Adipocyte (in vitro differentiated cells): ENCODE measurements around the gene ARHGEF25.

ENCODE experiments used
- DNase-seq: peaks from one replicate; pipeline ENCODE4 v3.0.0-alpha.2; 2015; ENCODE audit warnings: low read depth
- H3K27me3 ChIP-seq: replicated peaks from 2 replicates; pipeline ENCODE4 v1.7.0; 2013; ENCODE audit warnings: mild to moderate bottlenecking, low read length, moderate library complexity; ENCODE audit not compliant: control insufficient read depth, insufficient read depth
- H3K36me3 ChIP-seq: 2 replicates; pipeline ENCODE4 v1.7.0; 2013; ENCODE audit warnings: low read length, mild to moderate bottlenecking, moderate library complexity; ENCODE audit not compliant: control insufficient read depth, insufficient read depth, severe bottlenecking
- H3K4me1 ChIP-seq: 2 replicates; pipeline ENCODE4 v1.7.0; 2013; ENCODE audit warnings: mild to moderate bottlenecking, low read length, moderate library complexity; ENCODE audit not compliant: control insufficient read depth, insufficient read depth
- H3K4me3 ChIP-seq: 2 replicates; pipeline ENCODE4 v1.7.0; 2013; ENCODE audit warnings: mild to moderate bottlenecking, low read length, moderate library complexity
- H3K9ac ChIP-seq: 2 replicates; pipeline ENCODE4 v1.7.0; 2013; ENCODE audit warnings: mild to moderate bottlenecking, low read length, moderate library complexity
- H3K9me3 ChIP-seq: 2 replicates; pipeline ENCODE4 v1.7.0; 2013; ENCODE audit warnings: mild to moderate bottlenecking, low read length, moderate library complexity; ENCODE audit not compliant: control insufficient read depth

Gene ARHGEF25

GRCh38 chr12:57619434-57620244, 8.4 kb downstream of the ARHGEF25 start:
- no peak overlapping the region for H3K4me3 ChIP-seq
- no peak for DNase-seq

GRCh38 chr12:57620245-57620935, 9.2 kb downstream of the ARHGEF25 start:
- no peak overlapping the region for H3K9ac ChIP-seq
- H3K27me3 ChIP-seq, result peaks cover 68% of the 10 kb centered on the region
- no peak overlapping the region for H3K4me3 ChIP-seq
- DNase-seq, result no peak
- H3K36me3 ChIP-seq, result no peaks in the 10 kb centered on the region
- H3K4me1 ChIP-seq, result peaks cover 9% of the 10 kb centered on the region
- no peaks in the 10 kb centered on the region for H3K9me3 ChIP-seq

More at GRCh38 chr12:57619434-57620244, 8.4 kb downstream of the ARHGEF25 start:
- no peaks in the 10 kb centered on the region for H3K9me3 ChIP-seq
- no peak overlapping the region for H3K9ac ChIP-seq
- H3K36me3 ChIP-seq, result no peaks in the 10 kb centered on the region
- H3K4me1 ChIP-seq, result peaks cover 9% of the 10 kb centered on the region
- H3K27me3 ChIP-seq, result peaks cover 61% of the 10 kb centered on the region

- peaks cover 73% of the 10 kb centered on the region for H3K27me3 ChIP-seq
- H3K36me3 ChIP-seq, result no peaks in the 10 kb centered on the region
- peak overlapping the region; percentile 66 for H3K4me3 ChIP-seq
- no peak overlapping the region for H3K9ac ChIP-seq
- peaks cover 9% of the 10 kb centered on the region for H3K4me1 ChIP-seq
- DNase-seq, result no peak
- no peaks in the 10 kb centered on the region for H3K9me3 ChIP-seq
Measured at GRCh38 chr12:57620936-57621496, 9.8 kb downstream of the ARHGEF25 start.

- Histone ChIP-seq H3K4me1 (peaks cover 6% of the 10 kb centered on the region), H3K9me3 (no peaks in the 10 kb centered on the region), H3K9ac (no peak overlapping the region), H3K4me3 (peak overlapping the region; percentile 66), H3K27me3 (peaks cover 76% of the 10 kb centered on the region), H3K36me3 (no peaks in the 10 kb centered on the region)
- peak; percentile 81 for DNase-seq
Measured at GRCh38 chr12:57621497-57622292, 10.5 kb downstream of the ARHGEF25 start.

- no peaks in the 10 kb centered on the region for H3K36me3 ChIP-seq
- H3K27me3 ChIP-seq, result peaks cover 80% of the 10 kb centered on the region
- H3K9me3 ChIP-seq, result no peaks in the 10 kb centered on the region
- DNase-seq, result no peak
- no peak overlapping the region for H3K9ac ChIP-seq
- H3K4me1 ChIP-seq, result peaks cover 6% of the 10 kb centered on the region
- no peak overlapping the region for H3K4me3 ChIP-seq
Measured at GRCh38 chr12:57622293-57623245, 11.3 kb downstream of the ARHGEF25 start.

- H3K4me1 ChIP-seq, result peaks cover 6% of the 10 kb centered on the region
- H3K9ac ChIP-seq, result no peak overlapping the region
- no peaks in the 10 kb centered on the region for H3K36me3 ChIP-seq
- no peak for DNase-seq
- peaks cover 86% of the 10 kb centered on the region for H3K27me3 ChIP-seq
- H3K4me3 ChIP-seq, result no peak overlapping the region
- H3K9me3 ChIP-seq, result no peaks in the 10 kb centered on the region
Measured at GRCh38 chr12:57623385-57623784, 12.2 kb downstream of the ARHGEF25 start.

- Histone ChIP-seq H3K4me3 (no peak overlapping the region), H3K9ac (no peak overlapping the region), H3K9me3 (no peaks in the 10 kb centered on the region), H3K36me3 (no peaks in the 10 kb centered on the region), H3K27me3 (peaks cover 91% of the 10 kb centered on the region), H3K4me1 (peaks cover 6% of the 10 kb centered on the region)
- DNase-seq, result no peak
Measured at GRCh38 chr12:57623811-57624390, 12.7 kb downstream of the ARHGEF25 start.

GRCh38 chr12:57624441-57625220, 13.4 kb downstream of the ARHGEF25 start:
- DNase-seq, result no peak
- H3K9ac ChIP-seq, result no peak overlapping the region
- H3K27me3 ChIP-seq, result peaks cover 87% of the 10 kb centered on the region
- H3K4me3 ChIP-seq, result no peak overlapping the region
- H3K36me3 ChIP-seq, result no peaks in the 10 kb centered on the region
- peaks cover 6% of the 10 kb centered on the region for H3K4me1 ChIP-seq
- no peaks in the 10 kb centered on the region for H3K9me3 ChIP-seq

- DNase-seq, result no peak
- Histone ChIP-seq H3K9me3 (no peaks in the 10 kb centered on the region), H3K4me1 (peaks cover 6% of the 10 kb centered on the region), H3K27me3 (peaks cover 85% of the 10 kb centered on the region), H3K4me3 (no peak overlapping the region), H3K36me3 (no peaks in the 10 kb centered on the region), H3K9ac (no peak overlapping the region)
Measured at GRCh38 chr12:57625261-57626032, 14.2 kb downstream of the ARHGEF25 start.
